ENCODE measurements around the gene TF. TPM values are rescaled to one million over a fixed set of nuclear protein-coding genes. Genes with fewer than 3 reads are reported as not detected.
"Not testable (repeated sequence)": the region's sequence is repeated elsewhere in the genome, so short reads cannot be mapped to it uniquely, and the experiment has no call there.

The TF gene
- polyA plus RNA-seq, 1 donor (not counting 4 experiments of a cell fraction or from before 2014, with no cell fraction given): 0.30 TPM

- Histone ChIP-seq H3K36me3 (ENCODE audit: control insufficient read depth in 2 of 2, extremely low read depth in 1 of 2, insufficient read depth in 2 of 2, low read length in 2 of 2) (no peaks in the 10 kb centered on the region), H4K20me1 (ENCODE audit: control insufficient read depth, extremely low read depth, insufficient read depth, low read length) (no peaks in the 10 kb centered on the region), H2AFZ (ENCODE audit: control insufficient read depth, low read length) (no peak overlapping the region), H3K27me3 (ENCODE audit: control insufficient read depth, extremely low read depth, insufficient read depth, low read length) (peaks cover 9% of the 10 kb centered on the region), H3K4me2 (ENCODE audit: control insufficient read depth, extremely low read depth, insufficient read depth, low read depth, low read length) (no peak overlapping the region), H3K4me3 (ENCODE audit: control insufficient read depth in 2 of 3, extremely low read depth in 1 of 3, insufficient read depth in 2 of 3, low read depth in 1 of 3, low read length in 3 of 3) (no peak overlapping the region), H3K9me1 (ENCODE audit: control insufficient read depth, extremely low read depth, insufficient read depth, low read length) (no peaks in the 10 kb centered on the region), H3K9me3 (ENCODE audit: control insufficient read depth, low read depth, low read length) (no peaks in the 10 kb centered on the region), H3K9ac (ENCODE audit: control insufficient read depth, extremely low read depth, insufficient read depth, low read length) (no peak overlapping the region), H3K4me1 (ENCODE audit: control insufficient read depth, extremely low read depth, insufficient read depth, low read length) (peaks cover 3% of the 10 kb centered on the region), H3K79me2 (ENCODE audit: control insufficient read depth, insufficient read depth, low read length) (no peaks in the 10 kb centered on the region), H3K27ac (ENCODE audit: control insufficient read depth, insufficient read depth, low read length) (no peak overlapping the region)
- FAIRE-seq: no peak
- TF ChIP-seq CTCF (optimal IDR thresholded peaks at IDR 0.05 in 1 of 3, IDR thresholded peaks at IDR 0.05 in 1 of 3, conservative IDR thresholded peaks at IDR 0.05 in 1 of 3; ENCODE audit: extremely low read depth in 1 of 3, insufficient read depth in 2 of 3, low read length in 3 of 3) (no peak), EZH2 (IDR thresholded peaks at IDR 0.05; ENCODE audit: low read length) (no peak)
- dilution Hi-C loops (cut with MboI; ENCODE audit: extremely low pct_ligation_motif_present, low sequenced_read_pairs): no loop called here
- DNase-seq (ENCODE audit: low read depth, low spot score): no peak
Observed at GRCh38 chr3:133779626-133780203, 33.5 kb downstream of the TF start.

- H3K4me3 ChIP-seq (ENCODE audit: control insufficient read depth in 2 of 3, extremely low read depth in 1 of 3, insufficient read depth in 2 of 3, low read depth in 1 of 3, low read length in 3 of 3): not testable (repeated sequence)
Observed at GRCh38 chr3:133780756-133781155, 34.6 kb downstream of the TF start.

GRCh38 chr3:133781570-133781969, 35.4 kb downstream of the TF start:
- Histone ChIP-seq H3K4me1 (ENCODE audit: control insufficient read depth, extremely low read depth, insufficient read depth, low read length) (peaks cover 3% of the 10 kb centered on the region), H3K27me3 (ENCODE audit: control insufficient read depth, extremely low read depth, insufficient read depth, low read length) (peaks cover 9% of the 10 kb centered on the region), H3K27ac (ENCODE audit: control insufficient read depth, insufficient read depth, low read length) (no peak overlapping the region), H3K4me3 (ENCODE audit: control insufficient read depth in 2 of 3, extremely low read depth in 1 of 3, insufficient read depth in 2 of 3, low read depth in 1 of 3, low read length in 3 of 3) (no peak overlapping the region), H4K20me1 (ENCODE audit: control insufficient read depth, extremely low read depth, insufficient read depth, low read length) (no peaks in the 10 kb centered on the region), H3K9me1 (ENCODE audit: control insufficient read depth, extremely low read depth, insufficient read depth, low read length) (no peaks in the 10 kb centered on the region), H2AFZ (ENCODE audit: control insufficient read depth, low read length) (no peak overlapping the region), H3K9ac (ENCODE audit: control insufficient read depth, extremely low read depth, insufficient read depth, low read length) (no peak overlapping the region), H3K36me3 (ENCODE audit: control insufficient read depth in 2 of 2, extremely low read depth in 1 of 2, insufficient read depth in 2 of 2, low read length in 2 of 2) (no peaks in the 10 kb centered on the region), H3K4me2 (ENCODE audit: control insufficient read depth, extremely low read depth, insufficient read depth, low read depth, low read length) (no peak overlapping the region), H3K9me3 (ENCODE audit: control insufficient read depth, low read depth, low read length) (no peaks in the 10 kb centered on the region), H3K79me2 (ENCODE audit: control insufficient read depth, insufficient read depth, low read length) (no peaks in the 10 kb centered on the region)
- FAIRE-seq: no peak
- dilution Hi-C loops (cut with MboI; ENCODE audit: extremely low pct_ligation_motif_present, low sequenced_read_pairs): no loop called here
- no peak for DNase-seq (ENCODE audit: low read depth, low spot score)
- TF ChIP-seq EZH2 (IDR thresholded peaks at IDR 0.05; ENCODE audit: low read length) (no peak), CTCF (optimal IDR thresholded peaks at IDR 0.05 in 1 of 3, IDR thresholded peaks at IDR 0.05 in 1 of 3, conservative IDR thresholded peaks at IDR 0.05 in 1 of 3; ENCODE audit: extremely low read depth in 1 of 3, insufficient read depth in 2 of 3, low read length in 3 of 3) (no peak)

More at GRCh38 chr3:133780756-133781155, 34.6 kb downstream of the TF start:
- DNase-seq (ENCODE audit: low read depth, low spot score); H3K27me3 ChIP-seq (ENCODE audit: control insufficient read depth, extremely low read depth, insufficient read depth, low read length); dilution Hi-C loops (cut with MboI; ENCODE audit: extremely low pct_ligation_motif_present, low sequenced_read_pairs); FAIRE-seq; H3K4me1 ChIP-seq (ENCODE audit: control insufficient read depth, extremely low read depth, insufficient read depth, low read length); H3K9me1 ChIP-seq (ENCODE audit: control insufficient read depth, extremely low read depth, insufficient read depth, low read length); H3K4me2 ChIP-seq (ENCODE audit: control insufficient read depth, extremely low read depth, insufficient read depth, low read depth, low read length); H3K9me3 ChIP-seq (ENCODE audit: control insufficient read depth, low read depth, low read length); H3K27ac ChIP-seq (ENCODE audit: control insufficient read depth, insufficient read depth, low read length); H4K20me1 ChIP-seq (ENCODE audit: control insufficient read depth, extremely low read depth, insufficient read depth, low read length); H2AFZ ChIP-seq (ENCODE audit: control insufficient read depth, low read length); H3K79me2 ChIP-seq (ENCODE audit: control insufficient read depth, insufficient read depth, low read length); H3K9ac ChIP-seq (ENCODE audit: control insufficient read depth, extremely low read depth, insufficient read depth, low read length); H3K36me3 ChIP-seq (ENCODE audit: control insufficient read depth in 2 of 2, extremely low read depth in 1 of 2, insufficient read depth in 2 of 2, low read length in 2 of 2): not testable (repeated sequence)
